ENCODE measurements around the gene SRRT.
A peak's percentile ranks its signal among the peaks of the same experiment; 100 is the strongest.

The SRRT gene

DNA sequence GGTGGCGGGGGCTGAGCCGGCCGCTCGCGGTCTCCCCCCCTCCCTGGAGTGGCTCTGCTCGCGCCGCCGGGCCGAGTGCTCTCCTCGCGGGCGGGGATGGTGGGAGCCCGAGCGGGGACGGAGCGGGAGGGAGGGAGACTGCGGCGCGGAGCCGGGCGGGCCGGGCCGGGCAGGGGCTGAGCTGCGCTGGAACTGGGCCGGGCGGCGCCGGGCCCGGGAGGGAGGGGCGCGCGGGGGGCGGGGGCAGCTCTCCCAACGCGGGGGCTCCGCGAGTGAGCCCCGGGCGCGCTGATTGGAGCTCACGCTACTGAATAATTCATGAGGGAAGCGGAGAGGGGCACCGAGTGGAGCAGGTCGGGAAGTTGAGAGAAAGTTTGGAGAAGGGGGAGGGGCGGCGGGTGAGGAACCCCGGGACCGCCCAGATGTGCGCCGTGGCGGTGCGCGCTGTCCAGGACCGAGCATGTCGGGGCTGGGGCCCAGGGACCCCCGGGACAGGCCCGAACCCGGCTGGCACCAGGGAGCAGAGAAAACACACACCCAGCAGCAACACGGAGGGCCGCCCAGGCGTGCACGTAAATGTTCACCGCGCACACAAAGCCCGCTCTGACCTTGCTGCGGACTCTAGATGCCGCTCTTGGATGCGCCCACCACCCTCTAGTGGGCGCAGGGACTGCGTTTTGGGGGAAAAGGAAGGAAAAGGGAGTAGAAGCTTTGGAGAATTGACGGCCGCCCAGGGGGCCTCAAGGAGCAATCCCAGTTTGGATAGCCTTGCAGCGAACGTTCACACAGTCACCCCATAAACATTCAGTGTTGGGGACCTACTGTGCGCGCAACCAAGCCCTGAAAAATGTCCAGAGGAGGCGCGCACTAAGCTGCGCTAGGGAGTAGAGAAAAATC, 47.3 kb upstream of the SRRT start, which contains the start of gene EPHB4:
Gene EPHB4 (minus strand): TSS at position 194 of the 897 bp plus-strand sequence. CDS start 493 bp downstream, outside the sequence.
- Histone ChIP-seq H3K27me3 (peaks cover 68% of the 10 kb centered on the region), H3K36me3 (no peaks in the 10 kb centered on the region), H3K4me1 (no peaks in the 10 kb centered on the region), H3K9me3 (no peaks in the 10 kb centered on the region), H3K4me3 (ENCODE audit: low read depth, low read length) (peak within 1 kb of the TSS; percentile 51)
- TF ChIP-seq, protein P1, sequence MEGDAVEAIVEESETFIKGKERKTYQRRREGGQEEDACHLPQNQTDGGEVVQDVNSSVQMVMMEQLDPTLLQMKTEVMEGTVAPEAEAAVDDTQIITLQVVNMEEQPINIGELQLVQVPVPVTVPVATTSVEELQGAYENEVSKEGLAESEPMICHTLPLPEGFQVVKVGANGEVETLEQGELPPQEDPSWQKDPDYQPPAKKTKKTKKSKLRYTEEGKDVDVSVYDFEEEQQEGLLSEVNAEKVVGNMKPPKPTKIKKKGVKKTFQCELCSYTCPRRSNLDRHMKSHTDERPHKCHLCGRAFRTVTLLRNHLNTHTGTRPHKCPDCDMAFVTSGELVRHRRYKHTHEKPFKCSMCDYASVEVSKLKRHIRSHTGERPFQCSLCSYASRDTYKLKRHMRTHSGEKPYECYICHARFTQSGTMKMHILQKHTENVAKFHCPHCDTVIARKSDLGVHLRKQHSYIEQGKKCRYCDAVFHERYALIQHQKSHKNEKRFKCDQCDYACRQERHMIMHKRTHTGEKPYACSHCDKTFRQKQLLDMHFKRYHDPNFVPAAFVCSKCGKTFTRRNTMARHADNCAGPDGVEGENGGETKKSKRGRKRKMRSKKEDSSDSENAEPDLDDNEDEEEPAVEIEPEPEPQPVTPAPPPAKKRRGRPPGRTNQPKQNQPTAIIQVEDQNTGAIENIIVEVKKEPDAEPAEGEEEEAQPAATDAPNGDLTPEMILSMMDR (IDR thresholded peaks at IDR 0.05; ENCODE audit: low read depth, low read length) = peak; percentile 39
- DNase-seq = peak; percentile 59

DNA sequence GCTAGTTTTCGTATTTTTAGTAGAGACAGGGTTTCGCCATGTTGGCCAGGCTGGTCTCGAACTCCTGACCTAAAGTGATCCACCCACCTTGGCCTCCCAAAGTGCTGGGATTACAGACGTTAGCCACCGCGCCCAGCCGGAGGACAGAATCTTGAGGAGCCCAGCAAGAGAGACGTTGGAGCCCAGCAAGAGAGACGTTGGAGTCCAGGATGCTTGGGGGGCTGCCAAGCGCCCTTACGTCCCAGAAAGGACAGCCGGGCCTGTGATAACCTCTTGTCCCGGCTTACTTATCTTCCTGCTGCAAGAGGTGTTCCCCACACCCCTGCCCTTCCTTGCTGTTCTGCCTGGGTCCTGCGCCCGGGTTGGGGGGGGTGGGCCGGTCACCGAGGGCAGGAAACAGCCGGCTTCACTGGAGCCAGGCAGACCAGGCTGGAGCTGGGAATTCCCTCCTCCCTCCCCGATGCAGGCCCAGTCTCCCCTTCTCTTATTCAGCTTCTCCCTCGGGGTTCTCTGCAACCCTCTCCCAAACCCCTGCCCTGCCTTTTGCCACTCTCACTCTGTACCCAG, 45.7 kb upstream of the SRRT start:
- Histone ChIP-seq H3K27me3 (peaks cover 68% of the 10 kb centered on the region), H3K9me3 (no peaks in the 10 kb centered on the region), H3K36me3 (no peaks in the 10 kb centered on the region), H3K4me1 (no peaks in the 10 kb centered on the region), H3K4me3 (ENCODE audit: low read depth, low read length) (no peak overlapping the region)
- DNase-seq = no peak
- TF ChIP-seq, protein P1 (IDR thresholded peaks at IDR 0.05; ENCODE audit: low read depth, low read length) = no peak

DNA sequence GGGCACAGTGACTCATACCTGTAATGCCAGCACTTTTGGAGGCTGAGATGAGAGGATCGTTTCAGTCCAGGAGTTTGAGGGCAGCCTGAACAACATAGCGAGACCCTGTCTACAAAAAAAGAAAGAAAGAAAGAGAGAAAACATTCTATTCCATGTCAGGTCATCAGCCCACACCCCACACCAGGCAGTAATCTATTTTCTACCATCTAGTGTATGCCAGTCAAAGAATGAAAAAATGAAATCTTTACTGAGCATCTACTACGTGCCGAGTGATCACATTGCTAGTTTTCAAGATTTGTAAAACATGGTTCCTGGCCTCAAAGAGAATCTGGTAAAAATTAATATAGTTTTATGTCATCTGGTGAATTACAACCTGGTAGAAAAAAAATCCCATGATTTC, 44.5 kb upstream of the SRRT start:
- Histone ChIP-seq H3K36me3 (no peaks in the 10 kb centered on the region), H3K4me3 (ENCODE audit: low read depth, low read length) (no peak overlapping the region), H3K4me1 (no peaks in the 10 kb centered on the region), H3K27me3 (peaks cover 56% of the 10 kb centered on the region), H3K9me3 (no peaks in the 10 kb centered on the region)
- TF ChIP-seq, protein P1 (IDR thresholded peaks at IDR 0.05; ENCODE audit: low read depth, low read length) = no peak
- no peak for DNase-seq

DNA sequence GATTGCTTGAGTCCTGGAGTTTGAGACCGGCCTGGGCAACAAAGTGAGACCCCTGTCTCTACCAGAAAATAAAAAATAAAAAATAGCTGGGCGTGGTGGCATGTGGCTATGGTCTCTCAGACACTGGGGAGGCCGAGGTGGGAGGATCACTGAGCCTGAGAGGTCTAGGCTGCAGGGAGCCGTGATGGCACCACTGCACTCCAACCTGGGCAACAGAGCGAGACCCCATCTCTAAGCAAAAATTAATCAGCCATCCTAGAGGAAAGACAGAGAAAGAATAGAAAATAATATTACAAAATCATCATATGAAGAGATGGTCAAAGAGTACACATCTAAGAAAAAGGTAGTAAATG, 42.6 kb upstream of the SRRT start:
- no peak for DNase-seq
- Histone ChIP-seq H3K36me3 (no peaks in the 10 kb centered on the region), H3K27me3 (peaks cover 38% of the 10 kb centered on the region), H3K4me3 (ENCODE audit: low read depth, low read length) (no peak overlapping the region), H3K4me1 (no peaks in the 10 kb centered on the region), H3K9me3 (no peaks in the 10 kb centered on the region)
- TF ChIP-seq, protein P1 (IDR thresholded peaks at IDR 0.05; ENCODE audit: low read depth, low read length) = no peak

DNA sequence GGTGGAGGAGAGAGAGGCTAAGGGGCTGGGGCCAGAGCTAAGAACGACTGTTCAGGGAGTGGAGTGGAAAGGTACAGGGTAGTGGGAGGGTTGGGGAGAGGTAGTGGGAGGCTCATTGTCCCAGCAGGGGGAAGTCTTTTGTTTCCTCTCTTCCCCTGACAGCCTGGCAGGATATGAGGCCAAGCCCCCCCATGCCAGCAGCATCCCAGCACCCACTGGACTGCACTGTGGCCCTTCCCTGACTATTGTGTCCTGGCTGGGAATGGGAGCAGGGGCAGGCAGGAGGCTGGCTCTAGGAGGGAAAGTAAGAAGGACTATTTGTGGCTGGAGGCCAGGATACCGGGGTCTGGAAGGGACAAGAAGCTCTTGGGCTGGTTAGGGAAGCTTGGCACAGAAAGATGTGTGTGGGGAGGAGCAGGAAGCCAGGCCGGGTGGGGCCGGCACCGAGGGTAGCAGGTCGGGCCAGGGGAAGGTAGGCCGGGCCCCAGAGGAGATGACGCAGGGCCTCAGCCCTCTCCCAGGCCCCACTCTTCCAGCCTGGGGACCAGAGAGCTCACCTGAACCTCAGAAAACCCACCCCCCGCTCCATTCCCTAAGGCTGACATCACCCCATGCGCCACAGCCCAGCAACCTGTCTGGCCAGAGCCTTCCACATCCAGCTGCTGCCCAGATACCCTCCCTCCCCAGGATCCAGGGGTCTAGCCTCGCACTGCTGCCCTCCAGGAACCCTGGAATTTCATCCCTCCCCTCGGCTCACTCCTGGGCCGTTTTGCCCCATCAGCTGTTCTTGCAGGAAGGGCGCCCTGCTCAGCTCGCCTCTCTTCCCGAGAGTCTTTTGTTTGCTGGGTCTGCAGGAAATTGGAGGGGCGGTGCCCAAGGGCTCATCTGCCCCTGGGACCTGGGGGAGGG, 38.7 kb upstream of the SRRT start:
- Histone ChIP-seq H3K4me1 (no peaks in the 10 kb centered on the region), H3K27me3 (peaks cover 5% of the 10 kb centered on the region), H3K36me3 (no peaks in the 10 kb centered on the region), H3K4me3 (ENCODE audit: low read depth, low read length) (no peak overlapping the region), H3K9me3 (no peaks in the 10 kb centered on the region)
- no peak for DNase-seq
- TF ChIP-seq, protein P1 (IDR thresholded peaks at IDR 0.05; ENCODE audit: low read depth, low read length) = no peak

Measured in BE2C (cell line).